ENCODE results near the gene ZNF595.
"Not testable (repeated sequence)": the region's sequence is repeated elsewhere in the genome, so short reads cannot be mapped to it uniquely, and the experiment has no call there.

- TF ChIP-seq CTCF (IDR thresholded peaks at IDR 0.05; ENCODE audit: low read depth, low read length, poor library complexity, severe bottlenecking); EZH2phosphoT487 (IDR thresholded peaks at IDR 0.05; ENCODE audit: borderline replicate concordance, low read length): not testable (repeated sequence)
Observed at GRCh38 chr4:24359-24758, 28.8 kb upstream of the ZNF595 start.
